DND-41 (cell line): ENCODE measurements around the gene TEX26.

Source experiments
- ATAC-seq: fragments of 200-7000 bp; cut with Tn5 transposase; 3 replicates; pipeline ENCODE4 v1.9.1; 2021; ENCODE audit warnings: low read depth; ENCODE audit not compliant: insufficient read depth
- DNase-seq: peaks from one replicate; pipeline ENCODE4 v3.0.0-alpha.2; 2020
- H2AFZ ChIP-seq: 2 replicates; pipeline ENCODE4 v1.6.0; 2012; ENCODE audit warnings: low read depth, low read length
- H3K27ac ChIP-seq: 2 replicates; pipeline ENCODE4 v1.5.1; 2012; ENCODE audit warnings: low read length, inconsistent platforms
- H3K27me3 ChIP-seq: fragments of 200-600 bp; sonication (generic); 2 replicates; pipeline ENCODE4 v1.6.0; 2012; ENCODE audit warnings: low read length, mild to moderate bottlenecking, inconsistent platforms; ENCODE audit not compliant: insufficient read depth, poor library complexity
- H3K36me3 ChIP-seq: 2 replicates; pipeline ENCODE4 v1.5.1; 2012; ENCODE audit warnings: low read length, inconsistent platforms; ENCODE audit not compliant: insufficient read depth
- H3K4me1 ChIP-seq: 2 replicates; pipeline ENCODE4 v1.5.1; 2012; ENCODE audit warnings: mild to moderate bottlenecking, low read length; ENCODE audit not compliant: insufficient read depth
- H3K4me2 ChIP-seq: 2 replicates; pipeline ENCODE4 v1.6.0; 2012; ENCODE audit warnings: mild to moderate bottlenecking, moderate library complexity, low read length, inconsistent platforms; ENCODE audit not compliant: insufficient read depth
- H3K4me3 ChIP-seq, 2 experiments: fragments of 200-600 bp in 1 of 2; shearing (Covaris generic) in 1 of 2; 2 replicates each; pipeline ENCODE4 v1.5.1; 2012 to 2016; ENCODE audit warnings: inconsistent platforms in 2 of 2, low read length in 2 of 2, mild to moderate bottlenecking in 2 of 2, low read depth in 1 of 2, moderate library complexity in 1 of 2
- H3K79me2 ChIP-seq: 2 replicates; pipeline ENCODE4 v1.6.0; 2012; ENCODE audit warnings: low read length, inconsistent platforms; ENCODE audit not compliant: insufficient read depth
- H3K9ac ChIP-seq: 2 replicates; pipeline ENCODE4 v1.6.0; 2012; ENCODE audit warnings: low read depth, mild to moderate bottlenecking, inconsistent platforms, low read length, moderate library complexity
- H3K9me3 ChIP-seq: 2 replicates; pipeline ENCODE4 v1.5.1; 2012; ENCODE audit warnings: low read length, moderate library complexity, mild to moderate bottlenecking, inconsistent platforms; ENCODE audit not compliant: insufficient read depth, severe bottlenecking
- H4K20me1 ChIP-seq: 2 replicates; pipeline ENCODE4 v1.6.0; 2012; ENCODE audit warnings: low read length; ENCODE audit not compliant: insufficient read depth
- CTCF ChIP-seq: IDR thresholded peaks from 2 replicates; pipeline ENCODE4 v1.5.1; 2012; ENCODE audit warnings: borderline replicate concordance, low read length, moderate library complexity, mild to moderate bottlenecking; ENCODE audit not compliant: poor library complexity, severe bottlenecking; ENCODE audit errors: extremely low read depth
- EZH2 ChIP-seq: IDR thresholded peaks from 3 replicates; pipeline ENCODE4 v1.6.1; 2012; ENCODE audit warnings: borderline replicate concordance, low read depth, mild to moderate bottlenecking, moderate library complexity, low read length, inconsistent platforms; ENCODE audit not compliant: severe bottlenecking

TEX26 gene

GRCh38 chr13:30907121-30907861 lies 25.2 kb upstream of the TEX26 start:
- H2AFZ ChIP-seq = no peak overlapping the region
- no peak for TF ChIP-seq EZH2
- no peak for TF ChIP-seq CTCF
- no peaks in the 10 kb centered on the region for H3K4me1 ChIP-seq
- H3K4me3 ChIP-seq = no peak overlapping the region
- H3K27ac ChIP-seq = no peak overlapping the region
- no peaks in the 10 kb centered on the region for H4K20me1 ChIP-seq
- H3K36me3 ChIP-seq = no peaks in the 10 kb centered on the region
- no peaks in the 10 kb centered on the region for H3K79me2 ChIP-seq
- DNase-seq = no peak
- H3K27me3 ChIP-seq = peaks cover 10% of the 10 kb centered on the region
- no peak overlapping the region for H3K4me2 ChIP-seq
- no peak for ATAC-seq
- no peak overlapping the region for H3K9ac ChIP-seq
- H3K9me3 ChIP-seq = no peaks in the 10 kb centered on the region

GRCh38 chr13:30908416-30908980 lies 24.0 kb upstream of the TEX26 start:
- Histone ChIP-seq H3K4me1 (no peaks in the 10 kb centered on the region), H3K79me2 (no peaks in the 10 kb centered on the region), H3K9me3 (no peaks in the 10 kb centered on the region), H3K4me3 (no peak overlapping the region), H3K27me3 (peaks cover 9% of the 10 kb centered on the region), H4K20me1 (no peaks in the 10 kb centered on the region), H3K27ac (no peak overlapping the region), H3K36me3 (no peaks in the 10 kb centered on the region), H3K4me2 (no peak overlapping the region), H2AFZ (no peak overlapping the region), H3K9ac (no peak overlapping the region)
- ATAC-seq = no peak
- TF ChIP-seq CTCF (no peak), EZH2 (no peak)
- no peak for DNase-seq

GRCh38 chr13:30910676-30911075 lies 21.8 kb upstream of the TEX26 start:
- Histone ChIP-seq H3K27ac (no peak overlapping the region), H3K4me1 (no peaks in the 10 kb centered on the region), H3K36me3 (no peaks in the 10 kb centered on the region), H4K20me1 (no peaks in the 10 kb centered on the region), H3K9me3 (no peaks in the 10 kb centered on the region), H3K27me3 (peaks cover 13% of the 10 kb centered on the region), H3K4me3 (no peak overlapping the region), H3K79me2 (no peaks in the 10 kb centered on the region), H3K4me2 (no peak overlapping the region), H3K9ac (no peak overlapping the region), H2AFZ (no peak overlapping the region)
- DNase-seq (no peak), ATAC-seq (no peak)
- TF ChIP-seq EZH2 = no peak
- no peak for TF ChIP-seq CTCF
